HepG2 (cell line): ENCODE measurements around the gene TBC1D16. TPM values are rescaled to one million over a fixed set of nuclear protein-coding genes. Genes with fewer than 3 reads are reported as not detected.

ENCODE experiments used
- CCAR2 ChIP-seq: fragments of 200-400 bp; formaldehyde crosslinking; optimal IDR thresholded peaks from 2 replicates; pipeline ENCODE3; 2018; ENCODE audit warnings: low read depth, mild to moderate bottlenecking, low read length, moderate library complexity
- ELF3 ChIP-seq: IDR thresholded peaks from 2 replicates; pipeline ENCODE4 v1.6.1; 2016; ENCODE audit warnings: missing genetic modification reagents, missing compliant biosample characterization
- HNRNPK ChIP-seq: fragments of 200-400 bp; formaldehyde crosslinking; IDR thresholded peaks from 2 replicates; pipeline ENCODE4 v1.6.1; 2018; ENCODE audit warnings: low read length, low read depth, moderate library complexity, mild to moderate bottlenecking; ENCODE audit not compliant: poor library complexity, severe bottlenecking
- MBNL3 ChIP-seq: fragments of 250-450 bp; sonication (Bioruptor Pico); conservative IDR thresholded peaks from 2 replicates; pipeline ENCODE4 v1.8.0; 2022; ENCODE audit warnings: mild to moderate bottlenecking, inconsistent platforms
- MIER2 ChIP-seq: IDR thresholded peaks from 2 replicates; pipeline ENCODE4 v1.6.1; 2016; ENCODE audit warnings: missing biosample characterization, missing genetic modification reagents
- MZF1 ChIP-seq: sonication (generic); formaldehyde crosslinking; IDR thresholded peaks from 2 replicates; pipeline ENCODE4 v1.8.1; 2023; ENCODE audit warnings: mild to moderate bottlenecking, missing genetic modification reagents, borderline replicate concordance
- PCBP1 ChIP-seq: fragments of 200-400 bp; formaldehyde crosslinking; IDR thresholded peaks from 2 replicates; pipeline ENCODE4 v1.6.1; 2017; ENCODE audit warnings: mild to moderate bottlenecking, low read depth, low read length, borderline replicate concordance
- XRCC5 ChIP-seq: fragments of 200-400 bp; formaldehyde crosslinking; optimal IDR thresholded peaks from 2 replicates; pipeline ENCODE3; 2017; ENCODE audit warnings: mild to moderate bottlenecking, low read length
- ZBTB3 ChIP-seq: sonication (generic); formaldehyde crosslinking; IDR thresholded peaks from 2 replicates; pipeline ENCODE4 v1.4.0; 2020; ENCODE audit warnings: low read depth, mild to moderate bottlenecking, moderate library complexity, missing genetic modification reagents, borderline replicate concordance
- ZFP82 ChIP-seq: sonication (generic); formaldehyde crosslinking; IDR thresholded peaks from 2 replicates; pipeline ENCODE4 v1.5.1; 2020; ENCODE audit warnings: mild to moderate bottlenecking, missing genetic modification reagents, borderline replicate concordance
- ZNF3 ChIP-seq: IDR thresholded peaks from 2 replicates; pipeline ENCODE4 v1.7.0; 2017; ENCODE audit warnings: inconsistent platforms
- ZNF337 ChIP-seq: sonication (generic); formaldehyde crosslinking; IDR thresholded peaks from 2 replicates; pipeline ENCODE4 v1.5.1; 2020; ENCODE audit warnings: missing genetic modification reagents, low read depth, mild to moderate bottlenecking, borderline replicate concordance
- ZNF432 ChIP-seq: sonication (generic); formaldehyde crosslinking; IDR thresholded peaks from 2 replicates; pipeline ENCODE4 v1.5.0; 2020; ENCODE audit warnings: missing genetic modification reagents, mild to moderate bottlenecking, borderline replicate concordance
- ZNF558 ChIP-seq: sonication (generic); formaldehyde crosslinking; IDR thresholded peaks from 2 replicates; pipeline ENCODE4 v1.9.0; 2022; ENCODE audit warnings: mild to moderate bottlenecking, missing genetic modification reagents, borderline replicate concordance
- ZNF564 ChIP-seq: sonication (generic); formaldehyde crosslinking; IDR thresholded peaks from 2 replicates; pipeline ENCODE4 v1.8.1; 2023; ENCODE audit warnings: mild to moderate bottlenecking, missing genetic modification reagents
- ZNF607 ChIP-seq: sonication (generic); formaldehyde crosslinking; IDR thresholded peaks from 2 replicates; pipeline ENCODE4 v1.5.1; 2020; ENCODE audit warnings: missing genetic modification reagents, mild to moderate bottlenecking, borderline replicate concordance
- ZNF7 ChIP-seq: IDR thresholded peaks from 2 replicates; pipeline ENCODE4 v1.6.1; 2016; ENCODE audit warnings: missing biosample characterization, missing genetic modification reagents
- polyA plus RNA-seq, 8 experiments: library from polyadenylated mRNA; depleted of rRNA in 3 of 8; stranded (reverse) in 7 of 8; unstranded in 1 of 8; fragments of >200 nt; fragmentation: Illumina TruSeq in 4 of 8; extraction: Trizol in 4 of 8; gene quantifications; 2 replicates each; pipeline versions ENCODE4 v1.2.1 to v1.2.3, GENCODE V29; 2011 to 2016; ENCODE audit warnings: low read depth in 4 of 8, missing spikeins in 1 of 8, mixed read lengths in 1 of 8; ENCODE audit not compliant: insufficient read depth in 1 of 8
- total RNA-seq, 5 experiments: library from RNA; depleted of rRNA; stranded (reverse); fragments of >200 nt; fragmentation: Illumina TruSeq; extraction: Trizol; gene quantifications; 2 replicates each; pipeline ENCODE4 v1.2.3, GENCODE V29; 2016; ENCODE audit warnings: low read depth in 1 of 5
- TF ChIP-seq, protein P1 (sequence below): sonication (generic); formaldehyde crosslinking; IDR thresholded peaks from 2 replicates; pipeline ENCODE4 v1.5.0; 2020; ENCODE audit warnings: mild to moderate bottlenecking, missing genetic modification reagents, borderline replicate concordance

TBC1D16 gene
- total and polyA plus RNA-seq, 2 of the 13 experiments (the other 11 are each of a cell fraction or from before 2014, with no cell fraction given) = 14.9 to 24.9 TPM

DNA sequence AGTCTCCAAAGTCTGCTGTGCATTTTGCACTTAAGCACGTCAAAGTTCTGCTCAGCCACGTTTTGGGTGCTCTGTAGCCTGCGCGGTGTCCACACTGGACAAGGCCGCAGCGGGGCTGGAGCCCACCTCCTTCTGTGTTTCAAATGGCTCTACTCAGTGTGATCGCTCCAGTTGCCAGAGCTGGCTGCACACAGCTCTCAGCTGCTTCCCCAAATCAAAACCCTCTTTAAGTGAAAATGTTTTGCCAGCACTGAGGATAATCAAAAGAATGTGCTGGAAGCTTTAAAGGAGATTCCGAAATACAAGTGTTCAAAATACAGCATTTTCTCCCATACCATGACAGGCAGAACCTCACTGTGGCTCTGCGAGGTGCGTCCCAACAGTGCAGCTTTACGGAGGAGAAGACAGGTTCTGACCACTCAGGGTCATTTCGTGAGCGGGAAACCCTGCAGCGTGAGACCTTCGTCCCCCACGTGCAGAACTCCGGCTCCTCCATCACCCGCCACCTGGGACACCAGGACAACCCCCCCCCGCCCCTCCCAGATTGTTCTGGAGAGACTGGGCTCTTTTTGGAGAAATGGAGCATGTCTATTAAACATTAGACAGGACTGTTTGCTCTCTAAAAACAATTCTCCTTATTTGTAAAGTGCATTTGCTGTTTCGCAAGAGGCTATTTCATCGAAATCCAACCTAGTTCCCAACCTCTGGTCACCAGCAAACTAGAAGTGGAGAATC, 16.6 kb downstream of the TBC1D16 start (continued):
- TF ChIP-seq ZFP82 (CRISPR knock-in tag) = no peak
- no peak for TF ChIP-seq ZNF607 (CRISPR knock-in tag)
- no peak for TF ChIP-seq ZNF337 (CRISPR knock-in tag)
- 0 out of 2 replicates have a peak, but pooled peaks have one; percentile 29 for TF ChIP-seq ZBTB3 (CRISPR knock-in tag)
- TF ChIP-seq CCAR2 = no peak
- TF ChIP-seq ELF3 = no peak
- no peak for TF ChIP-seq MZF1 (CRISPR knock-in tag)
- TF ChIP-seq MIER2 (CRISPR knock-in tag) = no peak
- peak; percentile 87; the same call in 1 of the 2 replicates for TF ChIP-seq ZNF558
- no peak for TF ChIP-seq PCBP1
- TF ChIP-seq MBNL3 (CRISPR knock-in tag) = no peak
- TF ChIP-seq ZNF3 (CRISPR knock-in tag) = no peak
- TF ChIP-seq ZNF432 (CRISPR knock-in tag) = no peak
- no peak for TF ChIP-seq XRCC5
- no peak for TF ChIP-seq HNRNPK
- TF ChIP-seq, protein P1, sequence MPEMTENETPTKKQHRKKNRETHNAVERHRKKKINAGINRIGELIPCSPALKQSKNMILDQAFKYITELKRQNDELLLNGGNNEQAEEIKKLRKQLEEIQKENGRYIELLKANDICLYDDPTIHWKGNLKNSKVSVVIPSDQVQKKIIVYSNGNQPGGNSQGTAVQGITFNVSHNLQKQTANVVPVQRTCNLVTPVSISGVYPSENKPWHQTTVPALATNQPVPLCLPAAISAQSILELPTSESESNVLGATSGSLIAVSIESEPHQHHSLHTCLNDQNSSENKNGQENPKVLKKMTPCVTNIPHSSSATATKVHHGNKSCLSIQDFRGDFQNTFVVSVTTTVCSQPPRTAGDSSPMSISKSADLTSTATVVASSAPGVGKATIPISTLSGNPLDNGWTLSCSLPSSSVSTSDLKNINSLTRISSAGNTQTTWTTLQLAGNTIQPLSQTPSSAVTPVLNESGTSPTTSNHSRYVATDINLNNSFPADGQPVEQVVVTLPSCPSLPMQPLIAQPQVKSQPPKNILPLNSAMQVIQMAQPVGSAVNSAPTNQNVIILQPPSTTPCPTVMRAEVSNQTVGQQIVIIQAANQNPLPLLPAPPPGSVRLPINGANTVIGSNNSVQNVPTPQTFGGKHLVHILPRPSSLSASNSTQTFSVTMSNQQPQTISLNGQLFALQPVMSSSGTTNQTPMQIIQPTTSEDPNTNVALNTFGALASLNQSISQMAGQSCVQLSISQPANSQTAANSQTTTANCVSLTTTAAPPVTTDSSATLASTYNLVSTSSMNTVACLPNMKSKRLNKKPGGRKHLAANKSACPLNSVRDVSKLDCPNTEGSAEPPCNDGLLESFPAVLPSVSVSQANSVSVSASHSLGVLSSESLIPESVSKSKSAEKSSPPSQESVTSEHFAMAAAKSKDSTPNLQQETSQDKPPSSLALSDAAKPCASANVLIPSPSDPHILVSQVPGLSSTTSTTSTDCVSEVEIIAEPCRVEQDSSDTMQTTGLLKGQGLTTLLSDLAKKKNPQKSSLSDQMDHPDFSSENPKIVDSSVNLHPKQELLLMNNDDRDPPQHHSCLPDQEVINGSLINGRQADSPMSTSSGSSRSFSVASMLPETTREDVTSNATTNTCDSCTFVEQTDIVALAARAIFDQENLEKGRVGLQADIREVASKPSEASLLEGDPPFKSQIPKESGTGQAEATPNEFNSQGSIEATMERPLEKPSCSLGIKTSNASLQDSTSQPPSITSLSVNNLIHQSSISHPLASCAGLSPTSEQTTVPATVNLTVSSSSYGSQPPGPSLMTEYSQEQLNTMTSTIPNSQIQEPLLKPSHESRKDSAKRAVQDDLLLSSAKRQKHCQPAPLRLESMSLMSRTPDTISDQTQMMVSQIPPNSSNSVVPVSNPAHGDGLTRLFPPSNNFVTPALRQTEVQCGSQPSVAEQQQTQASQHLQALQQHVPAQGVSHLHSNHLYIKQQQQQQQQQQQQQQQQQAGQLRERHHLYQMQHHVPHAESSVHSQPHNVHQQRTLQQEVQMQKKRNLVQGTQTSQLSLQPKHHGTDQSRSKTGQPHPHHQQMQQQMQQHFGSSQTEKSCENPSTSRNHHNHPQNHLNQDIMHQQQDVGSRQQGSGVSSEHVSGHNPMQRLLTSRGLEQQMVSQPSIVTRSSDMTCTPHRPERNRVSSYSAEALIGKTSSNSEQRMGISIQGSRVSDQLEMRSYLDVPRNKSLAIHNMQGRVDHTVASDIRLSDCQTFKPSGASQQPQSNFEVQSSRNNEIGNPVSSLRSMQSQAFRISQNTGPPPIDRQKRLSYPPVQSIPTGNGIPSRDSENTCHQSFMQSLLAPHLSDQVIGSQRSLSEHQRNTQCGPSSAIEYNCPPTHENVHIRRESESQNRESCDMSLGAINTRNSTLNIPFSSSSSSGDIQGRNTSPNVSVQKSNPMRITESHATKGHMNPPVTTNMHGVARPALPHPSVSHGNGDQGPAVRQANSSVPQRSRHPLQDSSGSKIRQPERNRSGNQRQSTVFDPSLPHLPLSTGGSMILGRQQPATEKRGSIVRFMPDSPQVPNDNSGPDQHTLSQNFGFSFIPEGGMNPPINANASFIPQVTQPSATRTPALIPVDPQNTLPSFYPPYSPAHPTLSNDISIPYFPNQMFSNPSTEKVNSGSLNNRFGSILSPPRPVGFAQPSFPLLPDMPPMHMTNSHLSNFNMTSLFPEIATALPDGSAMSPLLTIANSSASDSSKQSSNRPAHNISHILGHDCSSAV (CRISPR knock-in tag) = no peak
- no peak for TF ChIP-seq ZNF7 (CRISPR knock-in tag)
- TF ChIP-seq ZNF564 (CRISPR knock-in tag) = peak; percentile 61; the same call in 1 of the 2 replicates
